ENCODE measurements around the gene PKN1.

GRCh38 chr19:14391156-14391821 lies 41.8 kb upstream of the PKN1 start:
- TF ChIP-seq EZH2 (IDR thresholded peaks at IDR 0.05), result no peak
- no peak for TF ChIP-seq POLR2AphosphoS5 (IDR thresholded peaks at IDR 0.05; ENCODE audit: borderline replicate concordance, low read depth, low read length)

Data from SK-N-MC (cell line).